HepG2 (cell line): Measurements from ENCODE around the gene PLXND1. TPM values are rescaled to one million over a fixed set of nuclear protein-coding genes. Genes with fewer than 3 reads are reported as not detected.

Experiments
- DPF2 ChIP-seq: sonication (generic); formaldehyde crosslinking; IDR thresholded peaks from 2 replicates; pipeline ENCODE4 v1.4.0; 2020; ENCODE audit warnings: mild to moderate bottlenecking, low read depth, missing genetic modification reagents, borderline replicate concordance
- FOXO1 ChIP-seq: sonication (generic); formaldehyde crosslinking; IDR thresholded peaks from 2 replicates; pipeline ENCODE4 v1.4.0; 2020; ENCODE audit warnings: missing genetic modification reagents
- HNF4A ChIP-seq: sonication (generic); formaldehyde crosslinking; IDR thresholded peaks from 2 replicates; pipeline ENCODE4 v1.4.0; 2020; ENCODE audit warnings: missing genetic modification reagents
- NFE2L2 ChIP-seq: fragments of 150-350 bp; IDR thresholded peaks from 2 replicates; pipeline ENCODE4 v1.6.1; 2014; ENCODE audit warnings: low read length
- RARG ChIP-seq: sonication (generic); formaldehyde crosslinking; IDR thresholded peaks from 2 replicates; pipeline ENCODE4 v1.4.0; 2020; ENCODE audit warnings: low read depth, mild to moderate bottlenecking, missing genetic modification reagents
- RBM22 ChIP-seq: fragments of 200-400 bp; formaldehyde crosslinking; optimal IDR thresholded peaks from 2 replicates; pipeline ENCODE3; 2017; ENCODE audit warnings: mild to moderate bottlenecking, low read length, moderate library complexity
- SOX6 ChIP-seq, 2 experiments: fragments of 450-650 bp in 1 of 2; sonication (generic) in 1 of 2; formaldehyde crosslinking in 1 of 2; IDR thresholded peaks; 2 replicates each; pipeline versions ENCODE4 v1.4.0 to v1.6.1; 2017 to 2020; ENCODE audit warnings: antibody characterized with exemption in 1 of 2, mild to moderate bottlenecking in 1 of 2, missing genetic modification reagents in 1 of 2
- TFAP4 ChIP-seq: sonication (generic); IDR thresholded peaks from 2 replicates; pipeline ENCODE4 v1.6.1; 2016; ENCODE audit warnings: low read depth, borderline replicate concordance
- TRIM22 ChIP-seq: fragments of 450-650 bp; IDR thresholded peaks from 2 replicates; pipeline ENCODE4 v1.6.1; 2017
- ZBTB40 ChIP-seq, 2 experiments: fragments of 450-650 bp in 1 of 2; sonication (generic) in 1 of 2; formaldehyde crosslinking in 1 of 2; IDR thresholded peaks; 2 replicates each; pipeline versions ENCODE4 v1.6.1 to v1.8.0; 2016 to 2022; ENCODE audit warnings: antibody characterized with exemption in 1 of 2, mild to moderate bottlenecking in 1 of 2, missing genetic modification reagents in 1 of 2
- ZNF101 ChIP-seq: sonication (generic); formaldehyde crosslinking; IDR thresholded peaks from 2 replicates; pipeline ENCODE4 v1.4.0; 2020; ENCODE audit warnings: mild to moderate bottlenecking, low read depth, missing genetic modification reagents, borderline replicate concordance
- ZNF121 ChIP-seq: sonication (generic); formaldehyde crosslinking; IDR thresholded peaks from 2 replicates; pipeline ENCODE4 v1.5.0; 2020; ENCODE audit warnings: mild to moderate bottlenecking, missing genetic modification reagents
- ZNF441 ChIP-seq: sonication (generic); formaldehyde crosslinking; IDR thresholded peaks from 2 replicates; pipeline ENCODE4 v1.7.0; 2021; ENCODE audit warnings: missing genetic modification reagents, borderline replicate concordance
- ZNF598 ChIP-seq: sonication (generic); formaldehyde crosslinking; IDR thresholded peaks from 2 replicates; pipeline ENCODE4 v1.5.1; 2020; ENCODE audit warnings: mild to moderate bottlenecking, missing genetic modification reagents, borderline replicate concordance
- ZSCAN9 ChIP-seq: IDR thresholded peaks from 2 replicates; pipeline ENCODE4 v1.6.1; 2016; ENCODE audit warnings: borderline replicate concordance
- polyA plus RNA-seq, 8 experiments: library from polyadenylated mRNA; depleted of rRNA in 3 of 8; stranded (reverse) in 7 of 8; unstranded in 1 of 8; fragments of >200 nt; fragmentation: Illumina TruSeq in 4 of 8; extraction: Trizol in 4 of 8; gene quantifications; 2 replicates each; pipeline versions ENCODE4 v1.2.1 to v1.2.3, GENCODE V29; 2011 to 2016; ENCODE audit warnings: low read depth in 4 of 8, missing spikeins in 1 of 8, mixed read lengths in 1 of 8; ENCODE audit not compliant: insufficient read depth in 1 of 8
- total RNA-seq, 5 experiments: library from RNA; depleted of rRNA; stranded (reverse); fragments of >200 nt; fragmentation: Illumina TruSeq; extraction: Trizol; gene quantifications; 2 replicates each; pipeline ENCODE4 v1.2.3, GENCODE V29; 2016; ENCODE audit warnings: low read depth in 1 of 5

The PLXND1 gene
- total and polyA plus RNA-seq, 2 of the 13 experiments (the other 11 are each of a cell fraction or from before 2014, with no cell fraction given): 15.9 to 42.0 TPM

- no peak for TF ChIP-seq ZBTB40 (IDR thresholded peaks at IDR 0.05)
- TF ChIP-seq ZBTB40 (CRISPR knock-in tag; IDR thresholded peaks at IDR 0.05): peak; percentile 56; the same call in 1 of the 2 replicates
- 0 out of 2 replicates have a peak, but pooled peaks have one; percentile 15 for TF ChIP-seq ZNF598 (CRISPR knock-in tag)
- TF ChIP-seq RARG (CRISPR knock-in tag): no peak
- TF ChIP-seq RBM22: no peak
- TF ChIP-seq FOXO1 (CRISPR knock-in tag): peak; percentile 84
- TF ChIP-seq ZSCAN9 (CRISPR knock-in tag): no peak; the same call in 1 of the 2 replicates
- no peak for TF ChIP-seq SOX6 (IDR thresholded peaks at IDR 0.05)
- TF ChIP-seq SOX6 (CRISPR knock-in tag; IDR thresholded peaks at IDR 0.05): peak; percentile 75
- TF ChIP-seq TFAP4: peak; percentile 90
- TF ChIP-seq ZNF121 (CRISPR knock-in tag): peak; percentile 42; the same call in 1 of the 2 replicates
- TF ChIP-seq DPF2 (CRISPR knock-in tag): peak; percentile 63; the same call in 1 of the 2 replicates
- TF ChIP-seq ZNF441 (CRISPR knock-in tag): 0 out of 2 replicates have a peak, but pooled peaks have one; percentile 32
- TF ChIP-seq NFE2L2: no peak
- TF ChIP-seq TRIM22: no peak
- TF ChIP-seq ZNF101 (CRISPR knock-in tag): no peak
- peak; percentile 58 for TF ChIP-seq HNF4A (CRISPR knock-in tag)
Observed at GRCh38 chr3:129596194-129597086, 10.0 kb downstream of the PLXND1 start (continued).
